ENCODE measurements around the gene MRPL9.

MRPL9 gene

GRCh38 chr1:151711044-151711800 lies 52.1 kb downstream of the MRPL9 start:
- DNase-seq (ENCODE audit: low read depth, low spot score), result no peak

- peak; percentile 81 for DNase-seq (ENCODE audit: low read depth, low spot score)
Measured at GRCh38 chr1:151710187-151710840, 53.0 kb downstream of the MRPL9 start.
